SW 1271 (cell line): ENCODE results near the gene MT1H.
"Not testable (repeated sequence)": the region's sequence is repeated elsewhere in the genome, so short reads cannot be mapped to it uniquely, and the experiment has no call there.

Experiments
- DNase-seq, 2 experiments: peaks; one replicate each; lab custom pipeline; 2025; lab: John Stamatoyannopoulos, UW

Gene MT1H

GRCh38 chr16:56665286-56666261 is 4.0 kb upstream of the MT1H start:
- not testable (repeated sequence) for DNase-seq

DNA sequence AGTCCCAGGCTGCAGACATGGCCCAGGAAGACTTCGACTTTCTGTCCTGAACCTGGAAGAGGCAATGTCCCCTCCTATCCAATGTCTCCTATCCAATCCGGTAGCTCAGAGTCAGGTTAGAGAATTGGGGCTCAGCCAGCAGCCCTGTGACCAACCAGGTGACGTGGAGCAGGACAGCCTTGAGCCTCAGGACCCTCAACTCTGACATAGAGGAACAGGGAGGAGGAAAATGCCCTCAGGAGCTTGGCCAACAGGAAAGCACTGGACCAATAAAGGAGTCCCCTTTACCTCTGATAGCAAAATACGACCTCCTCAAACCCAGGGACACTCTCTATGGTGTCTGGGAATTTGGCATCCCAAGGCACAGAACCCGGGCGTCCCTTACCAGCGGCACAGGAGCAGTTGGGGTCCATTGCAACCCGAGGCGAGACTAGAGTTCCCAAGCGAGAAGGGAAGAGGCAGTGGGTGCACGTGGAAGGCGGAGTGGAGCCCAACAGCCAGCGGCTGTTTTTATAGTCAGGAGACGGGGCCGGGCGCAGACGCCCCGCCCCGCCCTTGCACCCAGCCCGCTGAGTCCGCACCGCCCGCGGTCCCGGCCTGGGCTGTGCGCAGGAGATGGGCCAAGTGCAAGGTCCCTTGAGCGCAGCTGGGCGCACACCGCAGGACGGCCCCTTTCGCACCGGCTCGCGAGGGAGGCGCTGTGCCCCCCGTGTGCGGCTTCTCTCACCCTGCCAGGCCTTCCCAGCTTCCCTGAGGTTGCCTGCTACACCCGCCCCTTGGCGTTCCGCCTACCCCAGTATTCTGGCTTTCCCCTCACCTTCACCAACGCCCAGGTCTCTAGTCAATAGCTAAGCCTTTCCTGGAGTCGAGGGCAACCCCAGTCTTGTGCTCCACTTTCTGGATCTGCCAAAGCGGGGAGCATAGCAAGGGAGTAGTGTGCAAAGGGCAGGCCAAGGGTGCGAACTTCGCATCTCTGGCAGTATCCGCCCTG is 1.7 kb upstream of the MT1H start, which contains the start of gene MT1G:
Gene MT1G, minus strand, starts transcription at position 485 of the 991 bp plus-strand sequence. Its CDS starts 72 bp downstream, at position 413.
- no peak for DNase-seq

DNA sequence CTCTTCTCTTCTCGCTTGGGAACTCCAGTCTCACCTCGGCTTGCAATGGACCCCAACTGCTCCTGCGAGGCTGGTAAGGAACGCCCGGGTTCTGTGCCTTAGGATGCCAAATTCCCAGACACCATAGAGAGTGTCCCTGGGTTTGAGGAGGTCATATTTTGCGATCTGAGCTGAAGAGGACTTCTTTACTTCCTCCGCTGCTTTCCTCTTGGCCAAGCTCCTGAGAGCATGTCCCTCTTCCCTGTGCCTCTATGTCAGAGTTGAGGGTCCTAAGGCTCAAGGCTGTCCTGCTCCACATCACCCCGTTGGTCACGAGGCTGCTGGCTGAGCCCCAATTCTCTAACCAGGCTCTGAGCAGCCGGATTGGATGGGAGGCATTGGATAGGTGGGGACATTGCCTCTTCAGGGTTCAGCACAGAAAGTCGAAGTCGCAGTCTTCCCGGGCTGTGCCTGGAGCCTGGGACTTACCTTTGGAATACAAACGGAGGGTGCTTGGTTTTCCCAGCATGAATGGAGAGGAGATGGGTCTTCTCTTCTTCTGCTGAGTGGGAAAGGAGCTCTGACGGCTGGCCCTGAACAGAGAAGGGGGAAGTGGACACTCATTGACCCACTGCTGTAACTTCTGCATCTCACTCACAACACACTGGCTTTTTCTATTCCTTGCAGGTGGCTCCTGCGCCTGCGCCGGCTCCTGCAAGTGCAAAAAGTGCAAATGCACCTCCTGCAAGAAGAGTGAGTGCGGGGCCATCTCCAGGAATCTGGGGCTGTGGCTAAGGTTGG is 416 bp downstream of the MT1H start:
- no peak for DNase-seq

GRCh38 chr16:56670620-56670934 is 963 bp downstream of the MT1H start:
- DNase-seq: no peak

- DNase-seq: not testable (repeated sequence)
Measured at GRCh38 chr16:56671691-56672090, 2.1 kb downstream of the MT1H start.

DNA sequence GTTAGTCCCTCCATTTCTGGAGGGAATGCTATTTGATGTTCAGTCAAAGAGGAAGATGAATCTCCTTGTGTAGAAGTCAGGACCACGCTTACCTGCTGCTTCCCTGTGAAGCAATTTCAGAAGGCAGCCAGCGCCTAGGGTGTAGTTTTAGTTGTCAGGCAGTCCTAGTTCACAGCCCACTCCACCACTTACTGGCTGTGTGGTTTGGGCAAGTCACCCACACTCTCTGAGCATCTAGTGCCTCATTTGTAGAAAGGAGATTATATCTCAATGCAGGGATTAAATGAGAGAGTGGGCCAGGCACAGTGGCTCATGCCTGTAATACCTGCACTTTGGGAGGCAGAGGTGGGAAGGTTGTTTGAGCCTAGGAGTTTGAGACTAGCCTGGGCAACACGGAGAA is 2.6 kb downstream of the MT1H start:
- DNase-seq: not testable (repeated sequence)

- no peak for DNase-seq
Measured at GRCh38 chr16:56672761-56673536, 3.3 kb downstream of the MT1H start.

- DNase-seq: no peak
Measured at GRCh38 chr16:56673921-56674320, 4.3 kb downstream of the MT1H start.

DNA sequence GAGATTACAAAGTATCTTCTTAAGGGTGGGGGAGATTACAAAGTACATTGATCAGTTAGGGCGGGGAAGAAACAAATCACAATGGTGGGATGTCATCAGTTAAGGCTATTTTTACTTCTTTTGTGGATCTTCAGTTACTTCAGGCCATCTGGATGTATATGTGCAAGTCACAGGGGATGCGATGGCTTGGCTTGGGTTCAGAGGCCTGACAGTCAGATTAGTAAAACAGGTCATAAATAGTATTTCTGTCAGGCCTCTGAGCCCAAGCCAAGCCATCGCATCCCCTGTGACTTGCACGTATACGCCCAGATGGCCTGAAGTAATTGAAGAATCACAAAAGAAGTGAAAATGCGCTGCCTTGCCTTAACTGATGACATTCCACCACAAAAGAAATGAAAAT is 5.0 kb downstream of the MT1H start:
- not testable (repeated sequence) for DNase-seq

- no peak for DNase-seq
Measured at GRCh38 chr16:56675685-56676210, 6.1 kb downstream of the MT1H start.

GRCh38 chr16:56677474-56677873 is 7.9 kb downstream of the MT1H start:
- no peak for DNase-seq

GRCh38 chr16:56679078-56679730 is 9.6 kb downstream of the MT1H start:
- no peak for DNase-seq

GRCh38 chr16:56679818-56680217 is 10.2 kb downstream of the MT1H start:
- DNase-seq: no peak

DNA sequence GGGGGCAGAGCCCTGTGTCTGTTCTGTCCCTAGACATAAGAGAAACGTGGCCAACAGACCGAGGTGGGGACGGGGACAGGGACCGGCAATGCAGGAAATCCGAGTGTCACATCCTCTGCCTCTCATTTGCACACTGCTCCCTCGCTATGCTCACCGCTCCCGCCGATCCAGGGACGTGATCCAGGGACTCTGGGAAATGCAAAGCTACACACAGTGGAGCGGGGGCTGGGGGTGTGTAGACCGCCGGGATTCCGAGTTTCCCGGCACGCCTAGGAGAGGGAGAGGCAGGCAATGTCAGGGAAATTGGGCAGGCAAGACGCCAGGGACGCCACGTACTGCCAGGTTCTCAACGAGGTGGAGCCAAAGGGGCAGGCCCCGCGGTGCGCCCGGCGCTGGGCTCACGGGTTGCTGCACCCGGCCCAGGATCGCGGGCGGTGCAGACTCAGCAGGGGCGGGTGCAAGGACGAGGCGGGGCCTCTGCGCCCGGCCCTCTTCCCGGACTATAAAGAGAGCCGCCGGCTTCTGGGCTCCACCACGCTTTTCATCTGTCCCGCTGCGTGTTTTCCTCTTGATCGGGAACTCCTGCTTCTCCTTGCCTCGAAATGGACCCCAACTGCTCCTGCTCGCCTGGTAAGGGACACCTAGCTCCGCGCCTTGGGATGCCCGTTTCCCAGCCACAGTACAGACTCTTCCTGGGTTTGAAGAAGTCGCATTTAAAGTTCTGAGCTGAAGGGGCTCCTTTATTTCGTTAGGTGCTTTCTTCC is 12.5 kb downstream of the MT1H start, which contains the start of gene MT1X:
Gene MT1X, plus strand, starts transcription at position 532 of the 764 bp plus-strand sequence. Its CDS starts 71 bp downstream, at position 603.
- peak; percentile 59 to 84 for DNase-seq

DNA sequence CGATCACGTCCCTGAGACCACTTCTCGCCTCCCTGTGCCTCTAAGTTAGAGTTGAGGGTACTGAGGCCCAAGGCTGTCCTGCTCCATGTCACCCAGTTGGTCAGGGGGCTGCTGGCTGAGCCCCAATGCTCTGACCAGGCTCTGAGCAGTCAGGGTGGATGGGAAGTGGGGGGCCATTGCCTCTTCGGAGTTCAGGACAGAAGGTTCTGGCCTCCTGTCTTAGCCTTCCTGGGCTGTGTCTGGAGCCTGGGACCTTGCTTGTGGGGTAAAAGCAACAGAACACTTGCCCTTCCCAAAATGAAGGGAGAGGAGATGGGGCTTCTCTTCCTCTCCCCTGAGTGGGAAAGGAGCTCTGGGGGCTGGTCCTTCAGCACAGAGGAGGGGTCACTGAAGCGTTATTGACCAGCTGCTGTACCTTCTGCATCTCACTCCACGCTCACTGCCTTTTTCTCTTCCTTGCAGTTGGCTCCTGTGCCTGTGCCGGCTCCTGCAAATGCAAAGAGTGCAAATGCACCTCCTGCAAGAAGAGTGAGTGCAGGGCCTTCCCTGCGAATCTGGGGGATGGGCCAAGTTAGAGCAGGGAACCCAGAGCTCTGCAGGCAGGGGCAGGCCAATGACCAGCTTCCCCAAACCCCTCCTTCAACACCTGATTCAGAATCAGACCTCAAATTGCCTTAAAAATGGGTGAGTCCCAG is 13.2 kb downstream of the MT1H start:
- no peak for DNase-seq

DNA sequence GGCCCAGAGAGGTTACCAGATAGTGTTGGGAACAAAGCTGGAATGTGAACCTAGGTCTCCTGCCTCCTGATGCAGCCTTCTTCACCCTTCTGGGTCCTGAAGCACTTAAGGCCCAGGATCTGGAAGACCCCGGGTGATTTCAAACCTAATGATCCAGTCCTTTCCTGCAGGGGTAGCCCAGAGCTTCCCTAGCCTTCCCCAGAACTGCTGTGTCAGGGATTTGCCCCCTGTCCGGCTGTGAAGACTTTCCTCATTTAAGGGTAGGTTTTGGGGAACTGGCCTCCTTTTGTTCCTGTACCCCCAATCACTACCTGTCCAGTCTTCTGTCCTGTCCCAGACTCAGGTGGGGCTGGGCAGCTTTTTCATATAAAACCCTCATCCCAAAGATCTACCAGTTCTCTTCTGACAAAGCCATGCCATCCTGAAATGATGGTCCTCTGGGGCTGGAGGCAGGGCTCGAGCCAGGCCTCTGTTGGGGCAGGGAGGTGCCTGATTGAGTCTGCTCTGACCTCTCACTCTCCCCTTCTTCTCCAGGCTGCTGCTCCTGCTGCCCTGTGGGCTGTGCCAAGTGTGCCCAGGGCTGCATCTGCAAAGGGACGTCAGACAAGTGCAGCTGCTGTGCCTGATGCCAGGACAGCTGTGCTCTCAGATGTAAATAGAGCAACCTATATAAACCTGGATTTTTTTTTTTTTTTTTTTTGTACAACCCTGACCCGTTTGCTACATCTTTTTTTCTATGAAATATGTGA is 14.0 kb downstream of the MT1H start:
- DNase-seq: no peak

DNA sequence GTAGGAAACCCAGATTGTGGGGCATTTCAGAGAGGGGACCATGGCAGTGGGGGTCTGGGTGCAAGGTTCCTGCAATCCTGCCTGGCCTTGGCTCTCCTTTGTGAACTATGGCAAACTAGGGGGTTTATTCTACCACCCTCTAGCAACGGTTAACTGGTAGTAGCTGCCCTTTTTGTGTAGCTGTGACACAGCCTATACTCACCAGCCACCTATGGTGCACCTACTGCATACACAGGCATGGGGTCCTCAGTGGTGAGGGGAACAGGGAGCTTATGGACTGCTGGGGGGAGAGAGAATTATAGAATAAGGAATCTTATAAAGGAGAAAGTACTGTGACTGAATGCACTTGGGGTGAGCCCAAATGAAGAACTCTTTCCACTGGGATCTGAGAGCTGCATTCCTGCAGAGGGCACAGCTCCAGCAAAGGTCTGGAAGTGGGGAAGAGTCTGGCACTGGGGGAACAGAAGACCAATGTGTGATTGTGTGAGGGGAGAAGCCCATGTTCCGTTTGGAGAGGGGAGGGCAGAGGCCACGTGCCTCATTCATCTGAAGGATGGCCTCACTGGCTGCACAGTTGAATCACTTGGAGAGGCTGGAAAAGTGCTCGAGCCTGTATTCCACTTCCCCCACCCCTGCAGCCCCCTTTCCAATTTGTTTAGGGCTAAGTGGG is 14.8 kb downstream of the MT1H start:
- DNase-seq: no peak
